GM12865 (cell line): ENCODE measurements around the gene TMEM37.

Experiments
- DNase-seq: peaks from one replicate; pipeline ENCODE4 v3.0.0; 2010; ENCODE audit warnings: low read depth
- H3K4me3 ChIP-seq: 2 replicates; pipeline ENCODE4 v1.5.1; 2011; ENCODE audit warnings: mild to moderate bottlenecking, low read depth, low read length, control low read depth
- CTCF ChIP-seq: IDR thresholded peaks from 2 replicates; pipeline ENCODE4 v1.5.1; 2011; ENCODE audit warnings: low read length, control low read depth, low read depth, inconsistent platforms; ENCODE audit not compliant: insufficient read depth; ENCODE audit errors: missing control alignments

The TMEM37 gene

DNA sequence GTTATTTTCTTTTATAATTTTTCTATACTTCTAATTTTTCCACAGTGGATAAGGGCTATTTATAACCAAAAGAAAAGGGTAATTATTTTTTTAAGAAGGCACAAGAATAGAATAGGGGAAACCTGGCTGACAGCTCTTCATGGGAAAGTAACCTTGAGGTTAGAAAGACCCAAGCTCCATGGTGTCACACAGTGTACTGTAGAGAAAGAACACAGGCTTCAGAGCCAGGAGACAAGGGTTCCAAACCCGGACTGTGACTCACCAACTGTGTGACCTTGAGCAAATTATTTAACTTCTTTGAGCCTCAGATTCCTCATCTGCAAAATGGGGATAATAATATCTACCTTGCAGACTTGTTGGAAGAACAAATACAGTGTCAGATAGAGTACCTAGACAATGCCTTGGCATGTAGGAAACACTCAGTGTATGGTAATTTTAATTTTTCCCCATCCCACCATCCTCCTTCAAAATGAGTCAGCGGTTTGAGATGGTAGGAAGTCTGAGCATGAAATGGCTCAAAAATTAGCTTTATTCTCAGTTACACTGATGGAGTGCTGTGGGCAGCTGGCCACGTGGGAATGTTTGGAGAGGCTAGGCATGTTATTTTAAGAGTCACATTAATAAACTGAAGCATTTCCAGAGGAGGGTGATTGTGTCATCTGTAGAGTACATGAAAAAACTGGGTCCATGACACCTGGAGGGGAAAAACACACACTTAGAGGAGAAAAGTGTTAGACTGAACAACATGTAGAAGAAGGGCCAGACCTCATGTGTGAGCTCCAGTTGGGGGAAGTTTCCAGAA lies 36.7 kb downstream of the TMEM37 start:
- peak; percentile 16 for DNase-seq
- no peak for TF ChIP-seq CTCF
- H3K4me3 ChIP-seq = no peak overlapping the region

- DNase-seq = no peak
- TF ChIP-seq CTCF = no peak
Measured at GRCh38 chr2:119469131-119469530, 37.5 kb downstream of the TMEM37 start.

DNA sequence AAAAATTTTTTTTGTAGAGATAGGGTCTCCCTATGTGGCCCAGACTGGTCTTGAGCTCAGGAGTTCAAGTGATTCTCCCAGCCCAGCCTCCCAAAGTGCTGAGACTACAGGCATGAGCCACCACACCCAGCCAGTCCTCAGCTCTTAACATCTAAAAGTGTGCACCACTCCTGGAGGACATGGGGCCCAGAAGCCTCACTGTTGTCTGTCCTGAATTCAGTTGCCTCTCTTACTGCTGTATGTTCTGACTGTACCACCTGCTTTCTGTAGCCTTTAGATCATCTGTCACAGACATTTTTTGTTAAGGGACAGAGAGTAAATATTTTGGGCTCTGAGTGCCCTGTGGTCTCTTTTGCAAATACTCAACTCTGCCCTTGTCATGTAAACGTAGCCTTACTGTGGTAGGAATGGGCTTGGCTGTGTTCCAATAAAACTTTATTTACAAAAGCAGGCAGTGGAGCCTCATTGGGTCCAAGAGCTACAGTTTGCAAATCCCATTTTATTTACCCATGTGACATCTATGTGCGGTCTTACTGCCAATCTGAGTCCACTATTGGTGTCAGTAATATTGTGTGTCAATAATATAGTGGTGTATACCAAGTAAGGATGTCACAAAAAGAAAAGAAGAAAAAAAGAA lies 38.1 kb downstream of the TMEM37 start:
- DNase-seq = no peak
- TF ChIP-seq CTCF = no peak

More at GRCh38 chr2:119469131-119469530, 37.5 kb downstream of the TMEM37 start:
- no peak overlapping the region for H3K4me3 ChIP-seq

GRCh38 chr2:119472749-119473148 lies 41.1 kb downstream of the TMEM37 start:
- H3K4me3 ChIP-seq = no peak overlapping the region
- TF ChIP-seq CTCF = no peak
- no peak for DNase-seq

More for the DNA sequence above, 38.1 kb downstream of the TMEM37 start:
- no peak overlapping the region for H3K4me3 ChIP-seq

GRCh38 chr2:119473621-119474370 lies 42.1 kb downstream of the TMEM37 start:
- H3K4me3 ChIP-seq = no peak overlapping the region
- no peak for TF ChIP-seq CTCF
- no peak for DNase-seq

- DNase-seq = no peak
- no peak for TF ChIP-seq CTCF
- no peak overlapping the region for H3K4me3 ChIP-seq
Measured at GRCh38 chr2:119474371-119475224, 42.9 kb downstream of the TMEM37 start.
